Upper lobe of right lung (tissue), 1 donor: ENCODE results near the gene NRROS. TPM values are rescaled to one million over a fixed set of nuclear protein-coding genes. Genes with fewer than 3 reads are reported as not detected.

Experiments
- ATAC-seq: fragments of 200-7000 bp; cut with Tn5 transposase; one replicate; pipeline ENCODE4 v1.9.1; 2020; ENCODE audit warnings: mild to moderate bottlenecking, moderate library complexity
- DNase-seq: peaks from one replicate; pipeline ENCODE4 v3.0.0-alpha.2; 2020
- H3K27ac ChIP-seq: fragments of 200-600 bp; one replicate; pipeline ENCODE4 v1.8.0; 2022
- H3K27me3 ChIP-seq: fragments of 200-600 bp; one replicate; pipeline ENCODE4 v1.8.0; 2022; ENCODE audit warnings: mild to moderate bottlenecking
- H3K36me3 ChIP-seq: fragments of 200-600 bp; one replicate; pipeline ENCODE4 v1.8.0; 2022
- H3K4me1 ChIP-seq: fragments of 200-600 bp; one replicate; pipeline ENCODE4 v1.8.0; 2022
- H3K4me3 ChIP-seq: fragments of 200-600 bp; one replicate; pipeline ENCODE4 v1.8.0; 2022; ENCODE audit warnings: mild to moderate bottlenecking
- H3K9me3 ChIP-seq: fragments of 200-600 bp; one replicate; pipeline ENCODE4 v1.8.0; 2022
- CTCF ChIP-seq: fragments of 200-600 bp; IDR thresholded peaks from one replicate; pipeline ENCODE4 v1.8.0; 2022; ENCODE audit warnings: antibody characterized with exemption
- intact Hi-C: fragments of 100-400 bp; cut with DNase I; formaldehyde crosslinking; loops from one replicate; pipeline ENCODE4 v1.11.0; 2022
- total RNA-seq: library from RNA; stranded (reverse); fragmentation: NEBNext Ultra II Directional; extraction: Animal tissue kit (Norgen Biotek cat#: 25700); gene quantifications from one replicate; pipeline ENCODE4 v1.2.1, GENCODE V29; 2021
- donor health status: DM: no; HTN: yes; CAD: no; lungs with severe emphysema.

NRROS gene
- total RNA-seq, 1 donor from 2014 or later: 19.5 TPM

GRCh38 chr3:196684548-196685407 is 45.3 kb downstream of the NRROS start:
- ATAC-seq: peak; percentile 89
- H3K4me3 ChIP-seq: no peak overlapping the region

GRCh38 chr3:196686436-196686835 is 46.9 kb downstream of the NRROS start:
- peaks cover 7% of the 10 kb centered on the region for H3K4me1 ChIP-seq
- DNase-seq: no peak
- no peaks in the 10 kb centered on the region for H3K9me3 ChIP-seq
- no peak for ATAC-seq
- no peak overlapping the region for H3K27ac ChIP-seq
- no peak overlapping the region for H3K4me3 ChIP-seq
- intact Hi-C loops: no loop called here
- no peaks in the 10 kb centered on the region for H3K36me3 ChIP-seq
- no peaks in the 10 kb centered on the region for H3K27me3 ChIP-seq
- no peak for TF ChIP-seq CTCF

More at GRCh38 chr3:196684548-196685407, 45.3 kb downstream of the NRROS start:
- Histone ChIP-seq H3K4me1 (peaks cover 7% of the 10 kb centered on the region), H3K36me3 (no peaks in the 10 kb centered on the region), H3K9me3 (no peaks in the 10 kb centered on the region), H3K27ac (peak overlapping the region; percentile 58), H3K27me3 (no peaks in the 10 kb centered on the region)
- intact Hi-C loops: no loop called here
- peak; percentile 93 for TF ChIP-seq CTCF
- peak; percentile 68 for DNase-seq

GRCh38 chr3:196688349-196688748 is 48.9 kb downstream of the NRROS start:
- Histone ChIP-seq H3K36me3 (no peaks in the 10 kb centered on the region), H3K27ac (peak overlapping the region; percentile 30), H3K27me3 (no peaks in the 10 kb centered on the region), H3K4me3 (no peak overlapping the region), H3K9me3 (no peaks in the 10 kb centered on the region), H3K4me1 (peaks cover 7% of the 10 kb centered on the region)
- no peak for TF ChIP-seq CTCF
- DNase-seq (peak; percentile 84), ATAC-seq (peak; percentile 89)
- intact Hi-C loops: no loop called here

GRCh38 chr3:196689941-196690660 is 50.6 kb downstream of the NRROS start:
- TF ChIP-seq CTCF: no peak
- no peak for ATAC-seq
- Histone ChIP-seq H3K27ac (no peak overlapping the region), H3K36me3 (no peaks in the 10 kb centered on the region), H3K9me3 (no peaks in the 10 kb centered on the region), H3K4me3 (no peak overlapping the region), H3K4me1 (peaks cover 2% of the 10 kb centered on the region), H3K27me3 (no peaks in the 10 kb centered on the region)
- DNase-seq: no peak
- intact Hi-C loops: no loop called here

GRCh38 chr3:196691386-196691785 is 51.9 kb downstream of the NRROS start:
- no peak for DNase-seq
- no peak overlapping the region for H3K4me3 ChIP-seq
- no peaks in the 10 kb centered on the region for H3K9me3 ChIP-seq
- intact Hi-C loops: no loop called here
- H3K27ac ChIP-seq: no peak overlapping the region
- no peaks in the 10 kb centered on the region for H3K4me1 ChIP-seq
- TF ChIP-seq CTCF: no peak
- no peak for ATAC-seq
- H3K36me3 ChIP-seq: no peaks in the 10 kb centered on the region
- H3K27me3 ChIP-seq: no peaks in the 10 kb centered on the region
